ENCODE results near the gene SEMA6D.

The SEMA6D gene

DNA sequence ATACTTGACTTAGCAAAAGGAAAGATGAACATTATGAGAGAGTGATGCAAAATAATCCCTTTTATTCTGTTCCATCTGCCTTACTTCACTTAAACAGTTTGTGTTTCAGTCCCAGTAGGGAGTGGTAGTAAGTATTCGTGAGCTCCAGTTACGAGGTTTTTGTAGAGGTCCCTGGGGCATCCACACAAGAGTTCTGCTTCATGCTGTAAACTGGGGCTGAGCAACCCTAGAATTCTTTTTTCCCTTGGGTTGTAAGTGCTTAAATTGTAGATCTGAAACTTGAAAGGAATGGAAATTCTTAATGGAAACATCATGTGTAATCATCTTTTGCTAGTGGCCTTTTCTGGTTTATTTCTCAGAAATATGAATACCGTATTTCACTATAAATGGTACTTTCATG lies 79.5 kb downstream of the SEMA6D start:
- DNase-seq (ENCODE audit: low read depth): no peak

DNA sequence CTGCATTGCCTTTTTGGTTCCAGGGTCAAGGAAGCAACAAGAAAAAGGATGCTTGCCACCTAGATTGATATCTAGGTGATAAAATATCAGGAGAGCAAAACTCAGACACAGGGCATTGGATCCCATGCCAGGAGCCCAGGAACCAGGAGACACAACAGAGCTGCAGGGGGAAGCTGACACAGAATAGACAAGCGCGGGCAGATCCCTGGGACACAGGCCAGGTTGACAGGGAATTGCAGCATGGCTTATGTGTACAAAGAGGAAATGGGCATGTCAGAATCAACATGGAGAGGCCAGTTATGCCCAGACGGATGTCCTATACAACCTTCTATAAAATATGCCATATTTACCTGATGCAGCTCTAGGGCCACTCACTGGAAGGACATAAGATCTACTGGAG lies 84.2 kb downstream of the SEMA6D start:
- DNase-seq (ENCODE audit: low read depth): peak; percentile 45
- TF ChIP-seq, protein P1, sequence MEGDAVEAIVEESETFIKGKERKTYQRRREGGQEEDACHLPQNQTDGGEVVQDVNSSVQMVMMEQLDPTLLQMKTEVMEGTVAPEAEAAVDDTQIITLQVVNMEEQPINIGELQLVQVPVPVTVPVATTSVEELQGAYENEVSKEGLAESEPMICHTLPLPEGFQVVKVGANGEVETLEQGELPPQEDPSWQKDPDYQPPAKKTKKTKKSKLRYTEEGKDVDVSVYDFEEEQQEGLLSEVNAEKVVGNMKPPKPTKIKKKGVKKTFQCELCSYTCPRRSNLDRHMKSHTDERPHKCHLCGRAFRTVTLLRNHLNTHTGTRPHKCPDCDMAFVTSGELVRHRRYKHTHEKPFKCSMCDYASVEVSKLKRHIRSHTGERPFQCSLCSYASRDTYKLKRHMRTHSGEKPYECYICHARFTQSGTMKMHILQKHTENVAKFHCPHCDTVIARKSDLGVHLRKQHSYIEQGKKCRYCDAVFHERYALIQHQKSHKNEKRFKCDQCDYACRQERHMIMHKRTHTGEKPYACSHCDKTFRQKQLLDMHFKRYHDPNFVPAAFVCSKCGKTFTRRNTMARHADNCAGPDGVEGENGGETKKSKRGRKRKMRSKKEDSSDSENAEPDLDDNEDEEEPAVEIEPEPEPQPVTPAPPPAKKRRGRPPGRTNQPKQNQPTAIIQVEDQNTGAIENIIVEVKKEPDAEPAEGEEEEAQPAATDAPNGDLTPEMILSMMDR (IDR thresholded peaks at IDR 0.05; ENCODE audit: control insufficient read depth, extremely low read depth, insufficient read depth): no peak
- H3K4me3 ChIP-seq (ENCODE audit: low read depth, low read length): no peak overlapping the region

More for the DNA sequence above, 79.5 kb downstream of the SEMA6D start:
- no peak overlapping the region for H3K4me3 ChIP-seq (ENCODE audit: low read depth, low read length)
- TF ChIP-seq, protein P1 (IDR thresholded peaks at IDR 0.05; ENCODE audit: control insufficient read depth, extremely low read depth, insufficient read depth): no peak

DNA sequence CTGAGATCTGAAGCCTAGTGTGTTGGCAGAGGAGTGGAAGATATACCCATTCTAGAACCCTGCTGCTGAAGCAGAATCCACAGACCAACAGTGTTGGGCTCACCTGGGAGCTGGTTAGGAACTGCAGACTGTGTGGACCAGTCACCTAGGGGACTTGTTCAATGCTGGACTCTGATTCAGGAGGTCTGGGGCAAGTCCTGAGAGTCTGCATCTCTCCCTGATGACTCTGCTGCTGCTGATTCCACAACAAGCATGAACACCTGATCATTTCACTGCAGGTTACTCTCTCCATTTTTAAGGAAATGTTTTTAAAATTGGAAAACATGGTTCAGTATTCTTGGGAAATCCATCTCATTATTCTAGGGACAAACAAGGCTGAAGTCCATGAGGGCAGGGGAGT lies 84.9 kb downstream of the SEMA6D start:
- H3K4me3 ChIP-seq (ENCODE audit: low read depth, low read length): no peak overlapping the region
- TF ChIP-seq, protein P1 (IDR thresholded peaks at IDR 0.05; ENCODE audit: control insufficient read depth, extremely low read depth, insufficient read depth): no peak

GRCh38 chr15:47803767-47804166 lies 86.5 kb downstream of the SEMA6D start:
- no peak overlapping the region for H3K4me3 ChIP-seq (ENCODE audit: low read depth, low read length)
- TF ChIP-seq, protein P1 (IDR thresholded peaks at IDR 0.05; ENCODE audit: control insufficient read depth, extremely low read depth, insufficient read depth): no peak
- no peak for DNase-seq (ENCODE audit: low read depth)

More for the DNA sequence above, 84.9 kb downstream of the SEMA6D start:
- no peak for DNase-seq (ENCODE audit: low read depth)

- TF ChIP-seq, protein P1 (IDR thresholded peaks at IDR 0.05; ENCODE audit: control insufficient read depth, extremely low read depth, insufficient read depth): no peak
- no peak for DNase-seq (ENCODE audit: low read depth)
- H3K4me3 ChIP-seq (ENCODE audit: low read depth, low read length): no peak overlapping the region
Observed at GRCh38 chr15:47804733-47805132, 87.4 kb downstream of the SEMA6D start.

- TF ChIP-seq, protein P1 (IDR thresholded peaks at IDR 0.05; ENCODE audit: control insufficient read depth, extremely low read depth, insufficient read depth): no peak
- DNase-seq (ENCODE audit: low read depth): no peak
Observed at GRCh38 chr15:47806008-47806407, 88.7 kb downstream of the SEMA6D start.

DNA sequence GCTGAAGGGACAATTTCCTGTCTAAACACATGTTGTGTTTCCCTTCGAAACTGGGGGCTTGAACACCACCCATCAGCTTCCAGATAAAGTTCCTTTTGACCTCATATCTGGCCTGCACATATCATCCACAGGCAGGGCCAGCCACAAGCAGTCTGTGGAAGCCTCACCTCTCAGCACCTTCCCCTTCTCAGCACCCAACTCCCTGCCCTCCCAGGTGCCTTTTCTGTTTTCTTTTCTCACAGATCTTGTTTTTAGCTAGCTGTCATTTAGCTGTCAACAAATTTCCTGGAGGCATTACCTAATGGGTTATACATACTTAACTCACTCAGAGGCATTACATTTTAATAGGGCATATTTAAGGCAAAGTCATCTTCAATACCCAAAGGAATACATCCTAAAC lies 93.9 kb downstream of the SEMA6D start:
- DNase-seq (ENCODE audit: low read depth): no peak
- TF ChIP-seq, protein P1 (IDR thresholded peaks at IDR 0.05; ENCODE audit: control insufficient read depth, extremely low read depth, insufficient read depth): no peak
- no peak overlapping the region for H3K4me3 ChIP-seq (ENCODE audit: low read depth, low read length)

More at GRCh38 chr15:47806008-47806407, 88.7 kb downstream of the SEMA6D start:
- no peak overlapping the region for H3K4me3 ChIP-seq (ENCODE audit: low read depth, low read length)

Data from LNCaP clone FGC (cell line).